ENCODE data around the gene SPP2. TPM values are rescaled to one million over a fixed set of nuclear protein-coding genes. Genes with fewer than 3 reads are reported as not detected.

SPP2 gene
- total and polyA plus RNA-seq, 2 of the 8 experiments (the other 6 are each of a cell fraction or from before 2014, with no cell fraction given) = not detected

DNA sequence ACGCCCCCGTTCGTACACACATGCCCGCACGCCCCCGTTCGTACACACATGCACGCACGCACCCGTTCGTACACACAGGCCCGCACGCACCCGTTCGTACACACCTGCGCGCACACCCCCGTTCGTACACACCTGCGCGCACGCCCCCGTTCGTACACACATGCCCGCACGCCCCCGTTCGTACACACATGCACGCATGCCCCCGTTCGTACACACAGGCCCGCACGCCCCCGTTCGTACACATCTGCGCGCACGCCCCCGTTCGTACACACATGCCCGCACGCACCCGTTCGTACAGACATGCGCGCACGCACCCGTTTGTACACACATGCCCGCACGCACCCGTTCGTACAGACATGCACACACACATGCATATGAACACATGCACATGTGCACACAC lies 45.7 kb downstream of the SPP2 start:
- Histone ChIP-seq H3K4ac (replicated peaks; ENCODE audit: insufficient read length, low read depth, low read length) (no peak overlapping the region), H3K14ac (ENCODE audit: insufficient read length) (no peak overlapping the region), H3K79me1 (ENCODE audit: low read depth, low read length) (no peaks in the 10 kb centered on the region), H2AK5ac (ENCODE audit: low read depth, low read length) (no peak overlapping the region), H3K27ac (ENCODE audit: low read depth, low read length) (no peak overlapping the region), H3K23ac (ENCODE audit: insufficient read length) (no peak overlapping the region), H3K4me3 (ENCODE audit: extremely low read depth in 1 of 4, insufficient read depth in 2 of 4, low read depth in 3 of 4, low read length in 4 of 4) (no peak overlapping the region), H2AFZ (ENCODE audit: low read length) (no peak overlapping the region), H3K23me2 (ENCODE audit: low read depth, low read length) (peaks cover 2% of the 10 kb centered on the region; the same call in 1 of the 2 replicates), H4K5ac (ENCODE audit: insufficient read length, low read depth, low read length) (no peak overlapping the region), H4K8ac (ENCODE audit: extremely low read depth, insufficient read depth, low read length) (no peak overlapping the region), H2BK5ac (ENCODE audit: low read depth, low read length) (no peak overlapping the region), H2BK20ac (ENCODE audit: low read length) (no peak overlapping the region), H3K27me3 (replicated peaks in 1 of 4; ENCODE audit: control insufficient read depth in 3 of 4, extremely low read depth in 1 of 4, insufficient read depth in 3 of 4, low read length in 3 of 4) (no peaks in the 10 kb centered on the region; a peak in 1 of 7 replicates), H3K9ac (replicated peaks in 1 of 4; ENCODE audit: extremely low read depth in 1 of 4, low read depth in 3 of 4, low read length in 3 of 4) (no peak overlapping the region), H4K91ac (replicated peaks; ENCODE audit: insufficient read length, low read length) (no peak overlapping the region), H3K18ac (ENCODE audit: extremely low read depth, low read length) (no peak overlapping the region), H3K9me3 (ENCODE audit: insufficient read depth in 2 of 2, low read depth in 1 of 2, low read length in 1 of 2) (no peaks in the 10 kb centered on the region), H2BK120ac (replicated peaks; ENCODE audit: low read depth, low read length) (no peak overlapping the region), H3K36me3 (ENCODE audit: control insufficient read depth in 2 of 4, insufficient read depth in 4 of 4, low read length in 3 of 4) (no peaks in the 10 kb centered on the region), H3K79me2 (ENCODE audit: control insufficient read depth in 1 of 2, insufficient read depth in 2 of 2, low read length in 2 of 2) (no peaks in the 10 kb centered on the region), H3K4me1 (replicated peaks in 1 of 4; ENCODE audit: control insufficient read depth in 3 of 4, insufficient read depth in 4 of 4, low read length in 3 of 4) (peaks cover 0 to 4% (median 0%) of the 10 kb centered on the region in 4 experiments; a peak in 2 of 7 replicates), H2BK15ac (ENCODE audit: low read length) (no peak overlapping the region), H4K20me1 (replicated peaks in 1 of 2; ENCODE audit: control insufficient read depth in 1 of 2, insufficient read depth in 2 of 2, low read length in 2 of 2) (no peaks in the 10 kb centered on the region), H3K4me2 (ENCODE audit: insufficient read depth in 1 of 2, low read depth in 2 of 2, low read length in 2 of 2) (no peak overlapping the region), H3K56ac (replicated peaks; ENCODE audit: insufficient read length, low read depth, low read length) (no peak overlapping the region), H2BK12ac (ENCODE audit: low read depth, low read length) (no peak overlapping the region)
- POLR2A ChIA-PET (ENCODE audit: partially characterized antibody) = no interaction called here
- FAIRE-seq (no peak), DNase-seq (ENCODE audit: low read depth in 1 of 2, low spot score in 2 of 2) (no peak)
- WGBS, 2 experiments (ENCODE audit: extremely low coverage in 1 of 2, insufficient coverage in 1 of 2, insufficient read length in 1 of 2, insufficient replicate concordance in 2 of 2, low coverage in 1 of 2, low lambda C conversion rate in 2 of 2, missing lambda C conversion rate in 1 of 2) = 98% methylated on average over 33 of the region's 52 CpGs; no CpG with 5 or more reads in 1 of the 2 experiments
- CTCF ChIA-PET (ENCODE audit: partially characterized antibody) = no interaction called here
- TF ChIP-seq JUN (IDR thresholded peaks at IDR 0.05; ENCODE audit: low read depth, low read length) = no peak
- TF ChIP-seq KDM4A (IDR thresholded peaks at IDR 0.05; ENCODE audit: low read depth, low read length, severe bottlenecking) = no peak
- no peak for TF ChIP-seq EP300 (IDR thresholded peaks at IDR 0.05; ENCODE audit: borderline replicate concordance in 1 of 2, low read depth in 2 of 2, low read length in 2 of 2)
- no peak for TF ChIP-seq RXRA (IDR thresholded peaks at IDR 0.05; ENCODE audit: insufficient read depth, low read depth, low read length)
- TF ChIP-seq, protein P1, sequence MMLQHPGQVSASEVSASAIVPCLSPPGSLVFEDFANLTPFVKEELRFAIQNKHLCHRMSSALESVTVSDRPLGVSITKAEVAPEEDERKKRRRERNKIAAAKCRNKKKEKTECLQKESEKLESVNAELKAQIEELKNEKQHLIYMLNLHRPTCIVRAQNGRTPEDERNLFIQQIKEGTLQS (IDR thresholded peaks at IDR 0.05; ENCODE audit: insufficient read depth, low read depth, low read length) = no peak
- no peak for TF ChIP-seq NANOG (IDR thresholded peaks at IDR 0.05; ENCODE audit: insufficient read depth, low read depth, low read length, poor library complexity, severe bottlenecking)
- TF ChIP-seq EZH2 (IDR thresholded peaks at IDR 0.05; ENCODE audit: low read depth, low read length, severe bottlenecking) = no peak
- no peak for TF ChIP-seq GTF2F1 (IDR thresholded peaks at IDR 0.05; ENCODE audit: borderline replicate concordance, low read depth, low read length)
- TF ChIP-seq SUZ12 (IDR thresholded peaks at IDR 0.05; ENCODE audit: low read length) = no peak
- no peak for TF ChIP-seq SIRT6 (IDR thresholded peaks at IDR 0.05; ENCODE audit: low read length)
- no peak for TF ChIP-seq CBX8 (IDR thresholded peaks at IDR 0.05; ENCODE audit: borderline replicate concordance, low read depth, low read length)
- no peak for TF ChIP-seq SP1 (IDR thresholded peaks at IDR 0.05; ENCODE audit: low read depth, low read length)
- no peak for TF ChIP-seq TAF7 (optimal IDR thresholded peaks at IDR 0.05; ENCODE audit: borderline replicate concordance, low read depth, low read length)
- TF ChIP-seq TEAD4 (IDR thresholded peaks at IDR 0.05; ENCODE audit: low read depth, low read length) = no peak

All from H1 (cell line).